IMR-90 (cell line): Measurements from ENCODE around the gene SLC22A14. TPM values are rescaled to one million over a fixed set of nuclear protein-coding genes. Genes with fewer than 3 reads are reported as not detected.

ENCODE experiments used
- ATAC-seq: fragments of 200-7000 bp; cut with Tn5 transposase; 2 replicates; pipeline ENCODE4 v1.9.1; 2020; ENCODE audit warnings: low read depth, mild to moderate bottlenecking, moderate library complexity
- BruUV-seq: library from RNA; stranded (reverse); fragments of 400-500 nt; replicated peaks from 2 replicates; lab custom pipeline; 2021; lab: Mats Ljungman, UMichigan
- CTCF ChIA-PET: fragments of 300-600 bp; formaldehyde crosslinking; extraction: SDS; loops from one replicate; lab custom pipeline; 2021; ENCODE audit warnings: antibody characterized with exemption; lab: Yijun Ruan, JAX
- POLR2A ChIA-PET: fragments of 300-600 bp; sonication (Branson Sonifier 250); formaldehyde crosslinking; loops from one replicate; lab custom pipeline; 2022; ENCODE audit warnings: antibody characterized with exemption; ENCODE audit not compliant: unreplicated experiment; lab: Charles Lee
- DNase-seq: peaks from one replicate; pipeline ENCODE4 v3.0.0; 2013
- H2AFZ ChIP-seq: replicated peaks from 2 replicates; pipeline ENCODE3; 2013; ENCODE audit warnings: low read length, mild to moderate bottlenecking; ENCODE audit not compliant: poor library complexity
- H2AK5ac ChIP-seq: 2 replicates; pipeline ENCODE4 v1.6.1; 2013; ENCODE audit warnings: low read depth, low read length, inconsistent platforms
- H2AK9ac ChIP-seq: replicated peaks from 2 replicates; pipeline ENCODE3; 2013; ENCODE audit warnings: mild to moderate bottlenecking, low read depth, low read length, moderate library complexity; ENCODE audit not compliant: poor library complexity
- H2BK120ac ChIP-seq: 2 replicates; pipeline ENCODE4 v1.6.1; 2013; ENCODE audit warnings: low read depth, low read length, inconsistent platforms
- H2BK15ac ChIP-seq: 3 replicates; pipeline ENCODE4 v1.6.1; 2013; ENCODE audit warnings: low read depth, low read length, inconsistent platforms
- H2BK20ac ChIP-seq: 2 replicates; pipeline ENCODE4 v1.6.1; 2013; ENCODE audit warnings: low read depth, mild to moderate bottlenecking, inconsistent platforms, low read length, moderate library complexity
- H2BK5ac ChIP-seq: 2 replicates; pipeline ENCODE4 v1.6.1; 2013; ENCODE audit warnings: mild to moderate bottlenecking, low read depth, low read length, inconsistent platforms; ENCODE audit not compliant: poor library complexity, severe bottlenecking
- H3K14ac ChIP-seq: replicated peaks from 2 replicates; pipeline ENCODE4 v1.6.1; 2013; ENCODE audit warnings: low read depth, low read length, inconsistent platforms
- H3K18ac ChIP-seq: 2 replicates; pipeline ENCODE4 v1.6.1; 2013; ENCODE audit warnings: low read depth, low read length, control low read depth
- H3K23ac ChIP-seq: 2 replicates; pipeline ENCODE4 v1.6.1; 2013; ENCODE audit warnings: low read depth, low read length, inconsistent platforms
- H3K27ac ChIP-seq: 2 replicates; pipeline ENCODE4 v1.5.1; 2013; ENCODE audit warnings: mild to moderate bottlenecking, control low read depth, low read length; ENCODE audit not compliant: insufficient read depth
- H3K27me3 ChIP-seq: 2 replicates; pipeline ENCODE4 v1.6.1; 2013; ENCODE audit warnings: low read length; ENCODE audit not compliant: control insufficient read depth, insufficient read depth
- H3K36me3 ChIP-seq: 2 replicates; pipeline ENCODE4 v1.6.1; 2013; ENCODE audit warnings: low read length, mixed read lengths; ENCODE audit not compliant: control insufficient read depth, insufficient read depth
- H3K4ac ChIP-seq: 2 replicates; pipeline ENCODE4 v1.6.1; 2013; ENCODE audit warnings: low read depth, low read length, inconsistent platforms
- H3K4me1 ChIP-seq: 2 replicates; pipeline ENCODE4 v1.6.1; 2013; ENCODE audit warnings: low read length, mixed read lengths; ENCODE audit not compliant: control insufficient read depth, insufficient read depth
- H3K4me2 ChIP-seq: 2 replicates; pipeline ENCODE4 v1.6.1; 2013; ENCODE audit warnings: low read depth, mild to moderate bottlenecking, control low read depth, low read length, moderate library complexity
- H3K4me3 ChIP-seq: 2 replicates; pipeline ENCODE4 v1.5.1; 2013; ENCODE audit warnings: low read depth, mild to moderate bottlenecking, control low read depth, low read length, moderate library complexity; ENCODE audit not compliant: insufficient read depth
- H3K56ac ChIP-seq: 2 replicates; pipeline ENCODE4 v1.6.1; 2013; ENCODE audit warnings: low read length, inconsistent platforms; ENCODE audit not compliant: insufficient read depth; ENCODE audit errors: extremely low read depth
- H3K79me1 ChIP-seq, 2 experiments: 2 replicates each; pipeline ENCODE4 v1.6.1; 2013; ENCODE audit warnings: low read length in 2 of 2, inconsistent platforms in 1 of 2, low read depth in 1 of 2
- H3K9ac ChIP-seq: 2 replicates; pipeline ENCODE4 v1.6.1; 2013; ENCODE audit warnings: low read depth, low read length, control low read depth
- H3K9me1 ChIP-seq: 2 replicates; pipeline ENCODE4 v1.6.1; 2013; ENCODE audit warnings: low read length, inconsistent platforms; ENCODE audit not compliant: insufficient read depth
- H3K9me3 ChIP-seq: 2 replicates; pipeline ENCODE4 v1.6.1; 2013; ENCODE audit warnings: low read length; ENCODE audit not compliant: control insufficient read depth, insufficient read depth
- H4K20me1 ChIP-seq: 2 replicates; pipeline ENCODE4 v1.6.1; 2013; ENCODE audit warnings: low read length, inconsistent platforms; ENCODE audit not compliant: insufficient read depth
- H4K5ac ChIP-seq: 2 replicates; pipeline ENCODE4 v1.6.1; 2013; ENCODE audit warnings: mild to moderate bottlenecking, low read depth, low read length, control low read depth
- H4K8ac ChIP-seq, 2 experiments: 2 replicates each; pipeline ENCODE4 v1.6.1; 2013; ENCODE audit warnings: low read depth in 2 of 2, low read length in 2 of 2, control low read depth in 1 of 2, inconsistent platforms in 1 of 2
- H4K91ac ChIP-seq: 2 replicates; pipeline ENCODE4 v1.6.1; 2013; ENCODE audit warnings: low read depth, low read length, inconsistent platforms; ENCODE audit not compliant: insufficient read depth
- BHLHE40 ChIP-seq: fragments of 150-350 bp; IDR thresholded peaks from 2 replicates; pipeline ENCODE4 v1.6.1; 2016; ENCODE audit warnings: mild to moderate bottlenecking, low read depth, low read length
- CEBPB ChIP-seq: IDR thresholded peaks from 2 replicates; pipeline ENCODE4 v1.6.1; 2012; ENCODE audit warnings: low read depth, low read length, improper control_type of control experiment
- CHD1 ChIP-seq: IDR thresholded peaks from 2 replicates; pipeline ENCODE4 v1.6.1; 2012; ENCODE audit warnings: low read depth, low read length, improper control_type of control experiment
- ELK1 ChIP-seq: fragments of 150-350 bp; IDR thresholded peaks from 2 replicates; pipeline ENCODE4 v1.6.1; 2016; ENCODE audit warnings: low read depth, mild to moderate bottlenecking, low read length, moderate library complexity, borderline replicate concordance
- FOS ChIP-seq: fragments of 150-350 bp; IDR thresholded peaks from 2 replicates; pipeline ENCODE4 v1.6.1; 2016; ENCODE audit warnings: low read depth, low read length
- MAFK ChIP-seq: IDR thresholded peaks from 2 replicates; pipeline ENCODE4 v1.6.1; 2012; ENCODE audit warnings: low read depth, low read length, improper control_type of control experiment
- MAZ ChIP-seq: IDR thresholded peaks from 2 replicates; pipeline ENCODE4 v1.6.1; 2012; ENCODE audit warnings: low read depth, mild to moderate bottlenecking, low read length, improper control_type of control experiment, moderate library complexity, borderline replicate concordance
- MXI1 ChIP-seq: IDR thresholded peaks from 2 replicates; pipeline ENCODE4 v1.6.1; 2012; ENCODE audit warnings: low read depth, mild to moderate bottlenecking, low read length, moderate library complexity, borderline replicate concordance
- NFE2L2 ChIP-seq: fragments of 150-350 bp; IDR thresholded peaks from 2 replicates; pipeline ENCODE4 v1.6.1; 2016; ENCODE audit warnings: low read depth, mild to moderate bottlenecking, low read length
- POLR2A ChIP-seq: IDR thresholded peaks from 2 replicates; pipeline ENCODE4 v1.6.1; 2012; ENCODE audit warnings: mild to moderate bottlenecking, low read depth, low read length
- RAD21 ChIP-seq: IDR thresholded peaks from 2 replicates; pipeline ENCODE4 v1.6.1; 2012; ENCODE audit warnings: low read length, improper control_type of control experiment
- RCOR1 ChIP-seq: IDR thresholded peaks from 2 replicates; pipeline ENCODE4 v1.6.1; 2012; ENCODE audit warnings: mild to moderate bottlenecking, low read length, improper control_type of control experiment; ENCODE audit not compliant: insufficient replicate concordance
- RFX5 ChIP-seq: IDR thresholded peaks from 2 replicates; pipeline ENCODE4 v1.8.0; 2012; ENCODE audit warnings: low read depth, mild to moderate bottlenecking, low read length, moderate library complexity
- SMC3 ChIP-seq: fragments of 150-350 bp; IDR thresholded peaks from 2 replicates; pipeline ENCODE4 v1.6.1; 2016; ENCODE audit warnings: low read depth, mild to moderate bottlenecking, antibody characterized with exemption, low read length, moderate library complexity
- WGBS, 2 experiments: methylation state at CpG; one replicate each; pipeline versions ENCODE4 v1.1.5 to v1.1.7; 2013; ENCODE audit warnings: missing lambda C conversion rate in 2 of 2; ENCODE audit not compliant: insufficient read length in 1 of 2; ENCODE audit errors: extremely low coverage in 2 of 2; 5-methylcytosine and 5-hydroxymethylcytosine counted together
- dilution Hi-C: fragments of 300-500 bp; cut with HindIII; formaldehyde crosslinking; loops from one replicate; pipeline ENCODE4 v1.14.3; 2018; ENCODE audit warnings: low sequenced_read_pairs; ENCODE audit not compliant: unreplicated experiment
- in situ Hi-C: fragments of 300-500 bp; cut with MboI; formaldehyde crosslinking; loops from 3 replicates; pipeline ENCODE4 v1.14.3; 2019; ENCODE audit warnings: low sequenced_read_pairs, inconsistent platforms, mixed read lengths
- intact Hi-C: fragments of 100-400 bp; cut with micrococcal nuclease; formaldehyde crosslinking; loops from 2 replicates; pipeline ENCODE4 v1.10.0; 2022
- polyA plus RNA-seq, 3 experiments: library from polyadenylated mRNA; depleted of rRNA; stranded (reverse); fragments of >200 nt; gene quantifications; 2 replicates each; pipeline ENCODE4 v1.2.3, GENCODE V29; 2012; ENCODE audit warnings: low replicate concordance in 1 of 3
- total RNA-seq: library from RNA; depleted of rRNA; stranded (reverse); fragments of >200 nt; gene quantifications from 2 replicates; pipeline ENCODE4 v1.2.3, GENCODE V29; 2012
- TF ChIP-seq, protein P1 (sequence below): fragments of 150-350 bp; IDR thresholded peaks from 2 replicates; pipeline ENCODE4 v1.6.1; 2017; ENCODE audit warnings: mild to moderate bottlenecking, antibody characterized with exemption, low read length, low read depth
- TF ChIP-seq, protein P2 (sequence below): conservative IDR thresholded peaks from 2 replicates; pipeline ENCODE4 v1.5.1; 2012; ENCODE audit warnings: mild to moderate bottlenecking, low read depth, low read length, improper control_type of control experiment

The SLC22A14 gene
- total and polyA plus RNA-seq, 2 of the 4 experiments (the other 2 are of a cell fraction) = under 0.01 to 0.07 TPM

- no peaks in the 10 kb centered on the region; the same call in 1 of the 2 replicates for H3K4me1 ChIP-seq
- H4K20me1 ChIP-seq = no peaks in the 10 kb centered on the region
- 0 out of 4 replicates have a peak, but pooled peaks cover 0 to 5% of the 10 kb centered on the region in 2 experiments for H3K79me1 ChIP-seq
- H3K4me3 ChIP-seq = no peak overlapping the region
- H2AFZ ChIP-seq = no peak overlapping the region
- H3K56ac ChIP-seq = no peak overlapping the region
- no peak overlapping the region for H4K91ac ChIP-seq
- no peak overlapping the region for H2AK5ac ChIP-seq
- H3K4me2 ChIP-seq = no peak overlapping the region
- H3K18ac ChIP-seq = no peak overlapping the region
- H4K5ac ChIP-seq = no peak overlapping the region
- no peak overlapping the region for H3K23ac ChIP-seq
- in situ Hi-C loops (no loop called here), intact Hi-C loops (no loop called here), dilution Hi-C loops (no loop called here)
- H3K9me1 ChIP-seq = peaks cover 16% of the 10 kb centered on the region
- no peak for TF ChIP-seq RFX5
- no peak for TF ChIP-seq MAZ
- no peak for TF ChIP-seq POLR2A
- TF ChIP-seq FOS = no peak
- TF ChIP-seq SMC3 = no peak
- no peak for TF ChIP-seq MAFK
- TF ChIP-seq NFE2L2 = no peak
- no peak for TF ChIP-seq BHLHE40
- TF ChIP-seq RCOR1 = no peak
- no peak for TF ChIP-seq CHD1
- TF ChIP-seq, protein P1, sequence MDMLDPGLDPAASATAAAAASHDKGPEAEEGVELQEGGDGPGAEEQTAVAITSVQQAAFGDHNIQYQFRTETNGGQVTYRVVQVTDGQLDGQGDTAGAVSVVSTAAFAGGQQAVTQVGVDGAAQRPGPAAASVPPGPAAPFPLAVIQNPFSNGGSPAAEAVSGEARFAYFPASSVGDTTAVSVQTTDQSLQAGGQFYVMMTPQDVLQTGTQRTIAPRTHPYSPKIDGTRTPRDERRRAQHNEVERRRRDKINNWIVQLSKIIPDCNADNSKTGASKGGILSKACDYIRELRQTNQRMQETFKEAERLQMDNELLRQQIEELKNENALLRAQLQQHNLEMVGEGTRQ = no peak
- no peak for TF ChIP-seq ELK1
- no peak for TF ChIP-seq MXI1
- TF ChIP-seq, protein P2, sequence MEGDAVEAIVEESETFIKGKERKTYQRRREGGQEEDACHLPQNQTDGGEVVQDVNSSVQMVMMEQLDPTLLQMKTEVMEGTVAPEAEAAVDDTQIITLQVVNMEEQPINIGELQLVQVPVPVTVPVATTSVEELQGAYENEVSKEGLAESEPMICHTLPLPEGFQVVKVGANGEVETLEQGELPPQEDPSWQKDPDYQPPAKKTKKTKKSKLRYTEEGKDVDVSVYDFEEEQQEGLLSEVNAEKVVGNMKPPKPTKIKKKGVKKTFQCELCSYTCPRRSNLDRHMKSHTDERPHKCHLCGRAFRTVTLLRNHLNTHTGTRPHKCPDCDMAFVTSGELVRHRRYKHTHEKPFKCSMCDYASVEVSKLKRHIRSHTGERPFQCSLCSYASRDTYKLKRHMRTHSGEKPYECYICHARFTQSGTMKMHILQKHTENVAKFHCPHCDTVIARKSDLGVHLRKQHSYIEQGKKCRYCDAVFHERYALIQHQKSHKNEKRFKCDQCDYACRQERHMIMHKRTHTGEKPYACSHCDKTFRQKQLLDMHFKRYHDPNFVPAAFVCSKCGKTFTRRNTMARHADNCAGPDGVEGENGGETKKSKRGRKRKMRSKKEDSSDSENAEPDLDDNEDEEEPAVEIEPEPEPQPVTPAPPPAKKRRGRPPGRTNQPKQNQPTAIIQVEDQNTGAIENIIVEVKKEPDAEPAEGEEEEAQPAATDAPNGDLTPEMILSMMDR = no peak
- TF ChIP-seq RAD21 = no peak
- TF ChIP-seq CEBPB = no peak
- H3K9ac ChIP-seq = no peak overlapping the region
- H3K14ac ChIP-seq = no peak overlapping the region
- no peak overlapping the region for H3K4ac ChIP-seq
- no peak overlapping the region for H2BK120ac ChIP-seq
- no peak for ATAC-seq
- no peak overlapping the region for H2BK5ac ChIP-seq
- H4K8ac ChIP-seq = no peak overlapping the region
- no peaks in the 10 kb centered on the region for H3K27me3 ChIP-seq
- BruUV-seq = no TSS peak
- CTCF ChIA-PET = interaction anchor here (0.7 kb wide), 1 partner anchor 103 kb away, joined by 3 read pairs; the partner anchor contains the start of gene OXSR1
- H3K27ac ChIP-seq = no peak overlapping the region
- no peaks in the 10 kb centered on the region for H3K9me3 ChIP-seq
- no peak overlapping the region for H2BK15ac ChIP-seq
- POLR2A ChIA-PET = interaction anchor here (0.5 to 0.6 kb wide), 2 partner anchors 9 to 60 kb away, joined by 3 to 4 read pairs; no protein-coding TSS in a partner anchor
- no peak for DNase-seq
- no CpG with 5 or more reads among the region's 1 CpG for WGBS, 2 experiments
- H2AK9ac ChIP-seq = no peak overlapping the region
- peaks cover 1% of the 10 kb centered on the region; the same call in 1 of the 2 replicates for H3K36me3 ChIP-seq
- H2BK20ac ChIP-seq = no peak overlapping the region
Observed at GRCh38 chr3:38268522-38268921, 13.6 kb upstream of the SLC22A14 start.
